ACC112 (cell line): ENCODE data around the gene PSMA5.

ENCODE experiments used
- H2AFZ ChIP-seq: fragments of 200-600 bp; sonication (generic); one replicate; pipeline ENCODE4 v1.6.0; 2017; ENCODE audit warnings: antibody characterized with exemption, low read length; ENCODE audit not compliant: unreplicated experiment
- H3K27ac ChIP-seq: fragments of 200-600 bp; sonication (generic); 2 replicates; pipeline ENCODE4 v1.5.1; 2014; ENCODE audit warnings: low read depth, mild to moderate bottlenecking, antibody characterized with exemption, low read length, moderate library complexity
- H3K27me3 ChIP-seq: fragments of 200-600 bp; sonication (generic); 2 replicates; pipeline ENCODE4 v1.6.1; 2014; ENCODE audit warnings: mild to moderate bottlenecking, antibody characterized with exemption, low read length, moderate library complexity, mixed read lengths; ENCODE audit not compliant: insufficient read depth
- H3K36me3 ChIP-seq: fragments of 200-600 bp; sonication (generic); 2 replicates; pipeline ENCODE4 v1.6.1; 2016; ENCODE audit warnings: mild to moderate bottlenecking, antibody characterized with exemption, low read length, moderate library complexity, mixed read lengths; ENCODE audit not compliant: insufficient read depth
- H3K4me1 ChIP-seq: fragments of 200-600 bp; sonication (generic); one replicate; pipeline ENCODE4 v1.6.1; 2016; ENCODE audit warnings: low read length, mixed read lengths; ENCODE audit not compliant: insufficient read depth, unreplicated experiment, control insufficient read depth
- H3K4me3 ChIP-seq: fragments of 200-600 bp; sonication (generic); 2 replicates; pipeline ENCODE4 v1.5.1; 2014; ENCODE audit warnings: mild to moderate bottlenecking, low read depth, low read length
- H3K79me2 ChIP-seq: fragments of 200-600 bp; sonication (generic); one replicate; pipeline ENCODE4 v1.6.0; 2016; ENCODE audit warnings: low read length; ENCODE audit not compliant: control insufficient read depth, unreplicated experiment, insufficient read depth

Gene PSMA5

DNA sequence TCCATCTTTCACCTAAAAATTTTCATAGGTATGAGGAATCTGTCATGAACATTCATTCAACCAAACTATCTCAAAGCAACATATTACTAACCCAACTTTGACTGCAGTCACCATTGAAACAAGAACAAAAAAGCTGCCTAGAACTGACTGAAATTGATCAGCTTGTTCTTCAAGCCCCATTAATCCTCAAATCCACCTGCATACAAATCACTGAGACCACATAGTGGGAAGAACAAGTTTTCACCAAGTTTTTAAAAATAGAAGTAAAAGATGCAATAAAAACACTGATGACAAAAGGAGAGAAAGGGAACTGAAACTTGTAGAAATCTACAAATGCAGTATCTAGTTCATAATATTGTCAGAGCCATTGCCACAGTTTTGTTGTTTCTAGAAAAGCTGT, 34.6 kb downstream of the PSMA5 start:
- peak overlapping the region; percentile 68 for H3K27ac ChIP-seq
- no peaks in the 10 kb centered on the region for H3K27me3 ChIP-seq
- peaks cover 48% of the 10 kb centered on the region for H3K4me1 ChIP-seq
- peaks cover 6% of the 10 kb centered on the region for H3K79me2 ChIP-seq
- H2AFZ ChIP-seq = peak overlapping the region; percentile 4
- peak overlapping the region; percentile 29 for H3K4me3 ChIP-seq
- H3K36me3 ChIP-seq = no peaks in the 10 kb centered on the region

DNA sequence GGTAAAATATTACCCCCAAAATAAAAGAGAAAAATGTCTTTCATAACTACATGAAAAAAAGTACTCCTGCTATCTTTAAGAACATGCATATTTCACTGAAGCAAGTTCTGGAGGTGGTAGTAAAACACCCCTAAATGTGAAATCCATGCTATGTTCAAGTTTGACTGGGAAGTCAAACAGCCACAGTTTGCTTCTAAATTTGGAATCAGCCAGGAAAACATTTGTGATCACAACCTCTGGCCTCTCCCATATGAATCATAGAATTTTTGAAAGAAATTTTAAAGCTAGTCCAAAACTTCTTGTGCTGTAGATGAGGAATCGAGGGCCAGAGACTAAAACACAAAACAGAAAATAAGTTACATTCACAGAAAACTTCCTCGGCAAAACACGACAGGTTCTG, 35.1 kb downstream of the PSMA5 start:
- Histone ChIP-seq H3K36me3 (no peaks in the 10 kb centered on the region), H3K79me2 (peaks cover 6% of the 10 kb centered on the region), H2AFZ (peak overlapping the region; percentile 6), H3K27me3 (no peaks in the 10 kb centered on the region), H3K4me3 (peak overlapping the region; percentile 29), H3K4me1 (peaks cover 44% of the 10 kb centered on the region), H3K27ac (peak overlapping the region; percentile 68)

DNA sequence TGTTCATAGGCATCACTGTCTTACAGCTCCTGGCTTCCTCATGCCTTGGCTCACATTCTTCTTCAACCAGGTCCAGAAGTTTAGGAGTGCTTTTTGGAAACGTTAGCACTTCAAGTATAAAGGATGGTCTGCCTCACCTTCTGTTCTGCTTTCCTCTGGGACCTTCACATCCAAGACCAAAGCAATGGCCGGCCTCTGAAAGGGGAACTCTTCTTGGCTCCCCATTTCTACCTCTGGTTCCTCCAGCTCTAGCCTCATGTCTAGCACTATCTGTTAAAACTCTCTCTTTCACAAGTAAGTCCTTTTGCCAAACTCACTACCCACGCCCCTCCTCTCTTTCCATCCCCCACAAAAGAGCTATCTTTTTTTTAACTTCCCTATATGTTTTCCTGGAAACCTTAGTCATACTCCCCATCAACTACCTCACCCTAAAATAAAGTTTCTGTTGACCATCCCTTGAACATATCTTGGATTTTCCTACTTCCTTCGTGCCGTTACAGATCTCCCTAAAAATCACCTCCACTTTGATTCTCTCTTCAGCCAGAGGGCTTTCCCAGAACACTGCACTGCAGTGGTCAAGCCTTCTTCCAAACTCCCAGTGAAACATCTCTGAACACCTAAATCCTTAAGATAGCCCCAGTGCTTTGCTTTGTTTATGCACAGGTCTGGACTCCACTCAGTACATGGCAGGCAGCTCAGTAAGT, 36.5 kb downstream of the PSMA5 start:
- Histone ChIP-seq H3K4me1 (peaks cover 44% of the 10 kb centered on the region), H3K27me3 (no peaks in the 10 kb centered on the region), H3K27ac (no peak overlapping the region), H3K79me2 (peaks cover 6% of the 10 kb centered on the region), H3K36me3 (no peaks in the 10 kb centered on the region), H2AFZ (no peak overlapping the region), H3K4me3 (no peak overlapping the region)

DNA sequence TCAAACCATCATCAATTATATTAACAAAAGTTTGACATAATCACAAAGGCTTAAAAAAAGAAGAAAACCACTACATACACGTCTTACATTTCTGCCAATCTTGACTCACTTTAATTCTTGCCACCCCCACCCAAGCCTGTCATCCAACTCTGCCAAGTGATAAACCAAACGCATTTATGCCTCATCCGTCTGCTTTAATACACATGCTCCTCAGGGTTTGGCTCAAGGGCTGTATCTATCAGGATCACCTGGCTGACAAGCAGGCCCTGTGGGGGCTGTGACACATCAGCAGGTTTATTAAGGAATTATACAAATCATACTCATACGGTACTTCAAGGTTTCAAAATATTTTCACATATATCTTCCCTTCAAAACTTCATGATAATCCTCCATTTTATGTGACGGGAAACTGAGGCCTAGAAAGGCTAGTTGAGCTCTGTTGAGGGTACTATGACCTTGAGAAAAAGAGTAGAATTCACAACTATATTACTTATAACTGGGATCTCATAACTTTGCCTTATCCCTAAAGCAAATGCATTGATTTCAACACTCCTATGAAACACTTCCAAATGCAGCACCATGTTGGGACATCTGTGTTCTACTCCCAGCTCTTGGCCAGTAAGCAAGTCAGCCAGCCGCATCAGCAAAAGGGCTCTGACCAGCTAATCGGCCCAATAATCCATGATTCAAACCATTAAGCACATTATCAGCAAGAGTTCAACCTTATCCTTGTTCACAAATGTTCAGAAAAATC, 37.2 kb downstream of the PSMA5 start:
- Histone ChIP-seq H3K27me3 (no peaks in the 10 kb centered on the region), H3K4me1 (peaks cover 44% of the 10 kb centered on the region), H3K36me3 (no peaks in the 10 kb centered on the region), H3K4me3 (no peak overlapping the region), H3K27ac (no peak overlapping the region), H2AFZ (no peak overlapping the region), H3K79me2 (peaks cover 6% of the 10 kb centered on the region)

DNA sequence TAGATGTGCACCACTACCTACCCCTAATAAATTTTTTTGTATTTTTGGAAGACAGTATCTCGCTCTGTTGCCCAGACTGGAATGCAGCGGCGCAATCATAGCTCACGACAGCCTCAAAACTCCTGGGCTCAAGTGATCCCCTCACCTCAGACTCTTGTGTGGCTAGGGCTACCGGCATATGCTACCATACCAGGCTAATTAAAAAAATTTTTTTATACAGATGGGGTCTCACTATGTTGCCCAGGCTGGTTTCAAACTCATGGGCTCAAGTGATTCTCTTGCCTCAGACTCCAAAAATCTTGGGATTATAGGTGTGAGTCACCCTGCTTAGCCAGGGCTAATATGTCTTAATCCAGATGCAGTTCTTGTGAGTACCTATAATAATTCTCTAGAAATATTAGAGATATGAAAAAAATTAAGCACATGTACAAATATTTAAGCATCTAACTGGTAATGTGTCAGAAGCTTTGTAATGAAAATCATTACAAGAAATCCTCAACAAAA, 38.0 kb downstream of the PSMA5 start:
- H3K4me1 ChIP-seq = peaks cover 46% of the 10 kb centered on the region
- H3K79me2 ChIP-seq = peaks cover 6% of the 10 kb centered on the region
- H3K4me3 ChIP-seq = no peak overlapping the region
- H3K27me3 ChIP-seq = no peaks in the 10 kb centered on the region
- H2AFZ ChIP-seq = no peak overlapping the region
- H3K36me3 ChIP-seq = no peaks in the 10 kb centered on the region
- no peak overlapping the region for H3K27ac ChIP-seq

DNA sequence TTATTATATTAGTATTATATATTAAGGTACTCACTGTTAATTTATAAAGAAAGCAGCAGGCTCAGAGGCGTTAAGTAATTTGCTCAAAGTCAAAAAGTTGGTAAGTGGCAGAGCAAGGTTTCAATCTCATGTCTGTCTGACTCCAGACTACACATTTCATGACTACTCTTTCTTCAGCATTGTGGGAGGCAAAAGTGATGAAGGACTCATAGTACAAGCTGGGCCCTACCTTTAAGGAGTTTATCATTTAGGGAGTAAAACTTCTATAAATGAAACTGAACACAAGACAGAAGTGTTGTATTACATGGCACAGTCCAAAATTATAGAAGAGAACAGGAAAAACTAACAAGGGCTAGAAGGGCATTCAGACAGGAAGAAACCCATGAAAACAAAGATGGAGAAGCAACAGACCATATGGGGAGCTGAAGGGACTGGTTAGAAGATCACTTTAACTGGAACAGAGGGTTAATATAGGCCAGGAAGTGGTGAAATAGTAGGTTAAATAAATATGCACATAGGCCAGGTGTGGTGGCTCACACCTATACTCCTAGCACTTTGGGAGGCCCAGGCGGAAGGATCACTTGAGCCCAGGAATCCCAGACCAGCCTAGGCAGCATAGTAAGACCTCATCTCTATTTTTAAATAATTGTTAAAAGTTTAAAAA, 40.1 kb downstream of the PSMA5 start:
- Histone ChIP-seq H2AFZ (no peak overlapping the region), H3K36me3 (no peaks in the 10 kb centered on the region), H3K79me2 (peaks cover 6% of the 10 kb centered on the region), H3K27ac (no peak overlapping the region), H3K4me1 (peaks cover 32% of the 10 kb centered on the region), H3K4me3 (no peak overlapping the region), H3K27me3 (no peaks in the 10 kb centered on the region)

DNA sequence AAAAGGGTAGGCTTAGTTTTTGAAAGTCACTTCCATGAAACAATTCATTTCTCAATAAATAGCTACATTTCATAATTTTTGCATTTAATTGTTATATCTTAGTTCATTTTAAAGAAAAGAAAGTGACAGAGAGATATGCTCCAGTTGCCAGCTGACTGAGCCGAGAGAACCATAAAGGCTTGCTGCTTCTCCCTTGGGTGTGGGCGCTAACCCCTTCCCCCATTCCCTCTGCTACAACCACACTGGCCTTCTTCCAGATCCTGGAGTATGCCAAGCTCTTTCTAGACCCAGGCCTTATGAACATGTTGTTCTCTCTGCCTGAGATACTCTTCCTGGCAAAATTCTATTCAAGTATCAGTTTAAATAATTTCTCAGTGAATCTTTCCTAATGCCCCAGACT, 40.8 kb downstream of the PSMA5 start:
- Histone ChIP-seq H3K36me3 (no peaks in the 10 kb centered on the region), H3K79me2 (peaks cover 6% of the 10 kb centered on the region), H3K4me1 (peaks cover 24% of the 10 kb centered on the region), H2AFZ (no peak overlapping the region), H3K27ac (no peak overlapping the region), H3K27me3 (no peaks in the 10 kb centered on the region), H3K4me3 (no peak overlapping the region)

DNA sequence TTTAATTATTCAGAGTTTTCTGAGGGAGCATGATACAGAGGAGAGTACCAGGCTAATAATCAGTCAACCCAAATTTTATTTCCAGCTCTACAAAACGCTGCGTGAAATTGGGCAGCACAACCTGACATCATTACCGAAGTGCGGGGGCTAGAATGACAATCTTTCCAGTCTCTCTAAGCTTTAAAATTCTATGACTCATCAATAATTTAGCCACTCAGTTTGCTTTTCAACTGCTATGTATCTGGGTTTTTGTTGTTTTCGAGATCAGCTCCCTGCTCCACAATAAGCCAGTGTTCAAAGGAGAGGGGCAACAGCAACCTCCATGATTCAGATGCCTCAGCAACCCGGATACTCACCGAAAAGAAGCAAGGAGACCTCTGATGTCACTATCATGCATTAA, 42.4 kb downstream of the PSMA5 start:
- Histone ChIP-seq H3K27ac (no peak overlapping the region), H2AFZ (no peak overlapping the region), H3K27me3 (no peaks in the 10 kb centered on the region), H3K4me1 (peaks cover 27% of the 10 kb centered on the region), H3K36me3 (no peaks in the 10 kb centered on the region), H3K79me2 (peaks cover 1% of the 10 kb centered on the region), H3K4me3 (no peak overlapping the region)

DNA sequence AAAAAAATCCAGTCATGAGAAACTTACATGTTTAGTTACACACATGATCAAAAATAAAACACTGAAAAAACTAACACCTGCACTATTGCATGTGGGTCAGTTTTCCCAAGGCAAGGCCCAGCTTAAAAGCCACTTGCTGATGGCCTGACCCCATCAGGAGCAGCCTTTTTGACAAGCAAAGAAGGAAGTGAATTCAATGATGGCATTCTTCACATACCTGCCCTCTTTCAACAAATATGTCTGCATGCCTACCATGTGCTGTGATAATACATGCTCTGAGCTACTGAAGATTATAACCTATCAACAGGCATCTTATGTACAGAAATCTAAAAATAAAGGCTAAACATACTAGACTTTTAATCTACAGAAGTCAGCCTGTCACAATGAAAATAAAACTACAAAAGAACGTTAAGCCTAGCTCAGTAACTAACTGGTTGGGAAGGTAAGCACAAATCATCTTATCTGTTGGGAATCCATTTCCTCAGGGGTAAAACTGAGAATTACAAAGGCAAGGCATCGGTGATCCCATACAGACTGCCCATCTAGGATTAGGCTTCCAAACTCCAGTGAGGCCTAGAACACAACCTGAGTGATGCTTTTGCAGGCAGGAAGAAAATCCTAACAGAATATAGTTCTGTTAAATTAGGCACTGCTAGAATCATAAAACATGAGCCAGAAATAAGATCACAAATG, 43.0 kb downstream of the PSMA5 start:
- Histone ChIP-seq H3K27me3 (no peaks in the 10 kb centered on the region), H2AFZ (no peak overlapping the region), H3K27ac (no peak overlapping the region), H3K4me3 (no peak overlapping the region), H3K36me3 (no peaks in the 10 kb centered on the region), H3K4me1 (peaks cover 28% of the 10 kb centered on the region), H3K79me2 (no peaks in the 10 kb centered on the region)

DNA sequence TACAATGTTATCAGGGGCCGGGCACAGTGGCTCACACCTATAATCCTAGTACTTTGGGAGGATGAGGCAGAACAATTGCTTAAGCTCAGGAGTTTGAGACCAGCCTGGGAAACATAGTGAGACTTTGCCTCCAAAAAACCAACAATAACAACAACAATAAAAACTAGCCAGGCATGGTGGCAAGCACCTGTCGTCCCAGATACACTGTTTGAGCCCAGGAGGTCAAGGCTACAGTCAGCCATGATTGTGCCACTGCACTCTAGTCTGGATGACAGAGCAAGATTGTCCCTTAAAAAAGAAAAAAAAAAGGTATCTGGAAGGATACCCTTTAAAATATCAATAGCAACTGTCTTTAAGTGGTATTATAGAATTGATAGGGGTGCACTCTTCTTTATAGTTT, 44.7 kb downstream of the PSMA5 start:
- Histone ChIP-seq H3K4me1 (peaks cover 32% of the 10 kb centered on the region), H3K36me3 (no peaks in the 10 kb centered on the region), H3K27me3 (no peaks in the 10 kb centered on the region), H2AFZ (no peak overlapping the region), H3K27ac (no peak overlapping the region), H3K4me3 (no peak overlapping the region), H3K79me2 (no peaks in the 10 kb centered on the region)
